HepG2 (cell line): ENCODE measurements around the gene TRAK1. TPM values are rescaled to one million over a fixed set of nuclear protein-coding genes. Genes with fewer than 3 reads are reported as not detected.

ENCODE experiments used
- ATAC-seq: fragments of 200-7000 bp; cut with Tn5 transposase; 3 replicates; pipeline ENCODE4 v1.9.1; 2020; ENCODE audit warnings: mild to moderate bottlenecking, moderate library complexity
- BruUV-seq: library from RNA; stranded (reverse); fragments of 400-500 nt; replicated peaks from 2 replicates; lab custom pipeline; 2021; lab: Mats Ljungman, UMichigan
- CTCF ChIA-PET: fragments of 300-600 bp; formaldehyde crosslinking; extraction: SDS; loops from one replicate; lab custom pipeline; 2021; ENCODE audit warnings: low total read pairs, inconsistent platforms, low intra/inter-chr PET ratio; lab: Yijun Ruan, JAX
- POLR2A ChIA-PET: fragments of 350-600 bp; sonication (Branson Sonifier 250); formaldehyde crosslinking; loops from one replicate; lab custom pipeline; 2020; ENCODE audit warnings: antibody characterized with exemption, inconsistent platforms; lab: Yijun Ruan, JAX
- DNase-seq: peaks from one replicate; pipeline ENCODE4 v3.0.0-alpha.2; 2015; ENCODE audit warnings: low spot score
- FAIRE-seq: peaks from 3 replicates; lab custom pipeline; 2011; peaks lifted over from hg19 to GRCh38; lab: Jason Lieb, UNC
- H2AFZ ChIP-seq: one replicate; pipeline ENCODE4 v1.6.1; 2011; ENCODE audit warnings: low read length, inconsistent platforms
- H3K27ac ChIP-seq: fragments of 300-600 bp; 3 replicates; pipeline ENCODE4 v1.8.0; 2011; ENCODE audit warnings: mixed run types, mild to moderate bottlenecking, mixed read lengths, low read length, inconsistent platforms; ENCODE audit not compliant: insufficient read depth; ENCODE audit errors: extremely low read length
- H3K27me3 ChIP-seq, 2 experiments: fragments of 200-600 bp in 1 of 2; 2 replicates in 1 of 2; 3 replicates in 1 of 2; pipeline versions ENCODE4 v1.6.0 to v1.8.0; 2011; ENCODE audit warnings: low read length in 2 of 2, mild to moderate bottlenecking in 2 of 2, moderate library complexity in 2 of 2, inconsistent platforms in 1 of 2; ENCODE audit not compliant: insufficient read depth in 2 of 2, control insufficient read depth in 1 of 2
- H3K36me3 ChIP-seq, 2 experiments: fragments of 200-600 bp in 1 of 2; replicated peaks in 1 of 2; 2 replicates in 1 of 2; 3 replicates in 1 of 2; pipeline versions ENCODE4 v1.5.1 to v1.8.0; 2011; ENCODE audit warnings: low read length in 2 of 2, inconsistent platforms in 1 of 2; ENCODE audit not compliant: insufficient read depth in 2 of 2, control insufficient read depth in 1 of 2
- H3K4me1 ChIP-seq: 2 replicates; pipeline ENCODE4 v1.5.1; 2012; ENCODE audit warnings: low read length, inconsistent platforms; ENCODE audit not compliant: insufficient read depth
- H3K4me2 ChIP-seq: 2 replicates; pipeline ENCODE4 v1.6.0; 2011; ENCODE audit warnings: low read depth, low read length, inconsistent platforms
- H3K4me3 ChIP-seq, 3 experiments: fragments of 200-600 bp in 1 of 3; sonication (generic), shearing (Covaris generic) in 1 of 3; replicated peaks in 1 of 3; 2 replicates each; pipeline ENCODE4 v1.5.1; 2011 to 2016; ENCODE audit warnings: low read length in 3 of 3, inconsistent platforms in 2 of 3, low read depth in 2 of 3, mild to moderate bottlenecking in 2 of 3, control low read depth in 1 of 3, mixed read lengths in 1 of 3; ENCODE audit not compliant: insufficient read depth in 1 of 3
- H3K79me2 ChIP-seq: one replicate; pipeline ENCODE4 v1.6.1; 2011; ENCODE audit warnings: low read length, inconsistent platforms; ENCODE audit not compliant: insufficient read depth
- H3K9ac ChIP-seq: 2 replicates; pipeline ENCODE4 v1.6.0; 2011; ENCODE audit warnings: mild to moderate bottlenecking, low read depth, low read length, inconsistent platforms; ENCODE audit not compliant: insufficient read depth
- H3K9me3 ChIP-seq: 2 replicates; pipeline ENCODE4 v1.5.1; 2012; ENCODE audit warnings: mild to moderate bottlenecking, low read length
- H4K20me1 ChIP-seq: 2 replicates; pipeline ENCODE4 v1.6.0; 2011; ENCODE audit warnings: inconsistent platforms, mild to moderate bottlenecking, low read length, moderate library complexity; ENCODE audit not compliant: insufficient read depth
- DNMT3B ChIP-seq: conservative IDR thresholded peaks from 2 replicates; pipeline ENCODE4 v1.6.1; 2016; ENCODE audit warnings: missing biosample characterization, control low read depth
- E2F5 ChIP-seq: sonication (generic); formaldehyde crosslinking; conservative IDR thresholded peaks from 2 replicates; pipeline ENCODE4 v1.4.0; 2020; ENCODE audit warnings: missing genetic modification reagents
- FOXK2 ChIP-seq: fragments of 450-650 bp; IDR thresholded peaks from 2 replicates; pipeline ENCODE4 v1.6.1; 2016
- KLF9 ChIP-seq: IDR thresholded peaks from 2 replicates; pipeline ENCODE4 v1.6.1; 2016; ENCODE audit warnings: low read depth
- REST ChIP-seq, 2 experiments: IDR thresholded peaks; 2 replicates each; pipeline ENCODE4 v1.6.1; 2011 to 2012; ENCODE audit warnings: low read length in 2 of 2, borderline replicate concordance in 1 of 2, low read depth in 1 of 2, mild to moderate bottlenecking in 1 of 2, moderate library complexity in 1 of 2
- SOX6 ChIP-seq, 2 experiments: fragments of 450-650 bp in 1 of 2; sonication (generic) in 1 of 2; formaldehyde crosslinking in 1 of 2; IDR thresholded peaks; 2 replicates each; pipeline versions ENCODE4 v1.4.0 to v1.6.1; 2017 to 2020; ENCODE audit warnings: antibody characterized with exemption in 1 of 2, mild to moderate bottlenecking in 1 of 2, missing genetic modification reagents in 1 of 2
- WGBS: methylation state at CpG from one replicate; pipeline ENCODE4 v1.1.6; 2017; ENCODE audit warnings: low lambda C conversion rate; 5-methylcytosine and 5-hydroxymethylcytosine counted together
- in situ Hi-C: cut with HindIII; loops from 2 replicates; pipeline ENCODE4 v1.10.0; 2017; ENCODE audit warnings: low pct_unique_long_range_greater_than_20kb; ENCODE audit not compliant: extremely low pct_ligation_motif_present
- intact Hi-C: fragments of 100-400 bp; cut with micrococcal nuclease; formaldehyde crosslinking; loops from one replicate; pipeline ENCODE4 v1.10.0; 2022; ENCODE audit not compliant: unreplicated experiment
- polyA plus RNA-seq, 8 experiments: library from polyadenylated mRNA; depleted of rRNA in 3 of 8; stranded (reverse) in 7 of 8; unstranded in 1 of 8; fragments of >200 nt; fragmentation: Illumina TruSeq in 4 of 8; extraction: Trizol in 4 of 8; gene quantifications; 2 replicates each; pipeline versions ENCODE4 v1.2.1 to v1.2.3, GENCODE V29; 2011 to 2016; ENCODE audit warnings: low read depth in 4 of 8, missing spikeins in 1 of 8, mixed read lengths in 1 of 8; ENCODE audit not compliant: insufficient read depth in 1 of 8
- total RNA-seq, 5 experiments: library from RNA; depleted of rRNA; stranded (reverse); fragments of >200 nt; fragmentation: Illumina TruSeq; extraction: Trizol; gene quantifications; 2 replicates each; pipeline ENCODE4 v1.2.3, GENCODE V29; 2016; ENCODE audit warnings: low read depth in 1 of 5

TRAK1 gene
- total and polyA plus RNA-seq, 2 of the 13 experiments (the other 11 are each of a cell fraction or from before 2014, with no cell fraction given): 20.5 to 46.6 TPM

- FAIRE-seq: no peak
- no peak overlapping the region for H3K4me3 ChIP-seq
- 99% methylated on average over 3 of the region's 4 CpGs for WGBS
- H3K4me2 ChIP-seq: no peak overlapping the region
- H3K4me1 ChIP-seq: 0 out of 2 replicates have a peak, but pooled peaks cover 11% of the 10 kb centered on the region
- no peak overlapping the region for H3K27ac ChIP-seq
- no peaks in the 10 kb centered on the region for H3K9me3 ChIP-seq
- H3K36me3 ChIP-seq: peaks cover 21 to 41% of the 10 kb centered on the region in 2 experiments
- in situ Hi-C loops (no loop called here), intact Hi-C loops (no loop called here)
- no peak overlapping the region for H3K9ac ChIP-seq
- H3K79me2 ChIP-seq: no peaks in the 10 kb centered on the region
- no TSS peak for BruUV-seq
- TF ChIP-seq FOXK2 (no peak), E2F5 (CRISPR knock-in tag) (no peak), REST (IDR thresholded peaks at IDR 0.05; ENCODE audit: borderline replicate concordance in 1 of 2, low read depth in 1 of 2, low read length in 2 of 2) (no peak), SOX6 (IDR thresholded peaks at IDR 0.05) (no peak), SOX6 (CRISPR knock-in tag; IDR thresholded peaks at IDR 0.05) (no peak), KLF9 (no peak), DNMT3B (CRISPR knock-in tag) (no peak)
- no peaks in the 10 kb centered on the region for H3K27me3 ChIP-seq
- no peak overlapping the region for H2AFZ ChIP-seq
- CTCF ChIA-PET: no interaction called here
- H4K20me1 ChIP-seq: no peaks in the 10 kb centered on the region
- POLR2A ChIA-PET: no interaction called here
- no peak; the same call in 2 of the 3 replicates for ATAC-seq
- no peak for DNase-seq
Measured at GRCh38 chr3:42216302-42216701, 125.1 kb downstream of the TRAK1 start.
